Colon (tissue), 2 donors: Measurements from ENCODE around the gene DTNB.
"Not testable (repeated sequence)": the region's sequence is repeated elsewhere in the genome, so short reads cannot be mapped to it uniquely, and the experiment has no call there.

Experiments
- FAIRE-seq: peaks from 2 replicates; lab custom pipeline; 2012; peaks lifted over from hg19 to GRCh38; lab: Jason Lieb, UNC
- donor health status: control.
- donor health status: control.

DTNB gene

DNA sequence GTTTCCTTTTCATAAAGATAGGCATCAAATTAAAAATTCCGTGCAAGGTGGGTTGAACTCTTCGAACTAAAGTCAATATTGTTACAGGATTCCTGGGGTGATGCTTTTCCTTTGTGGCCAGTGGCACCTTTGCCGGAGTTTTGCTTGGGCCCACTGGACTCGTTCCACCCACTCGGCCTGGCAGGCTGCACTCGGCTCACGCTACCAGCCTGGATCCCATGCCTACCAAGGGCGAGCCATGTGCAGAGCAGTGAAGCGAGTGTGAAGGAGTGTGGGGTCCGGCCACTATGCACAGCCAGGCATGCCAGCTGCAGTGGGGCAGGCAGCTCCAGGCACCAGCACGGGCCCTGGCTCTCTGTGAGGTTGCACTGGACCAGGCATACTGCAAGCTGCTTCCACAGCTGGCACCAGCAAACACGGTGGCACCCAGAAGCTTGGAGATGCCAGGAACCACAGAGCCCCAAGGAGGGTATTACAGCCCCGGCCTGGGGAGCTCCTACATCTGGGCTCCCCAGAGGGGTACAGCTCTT, 83.6 kb downstream of the DTNB start:
- no peak for FAIRE-seq

DNA sequence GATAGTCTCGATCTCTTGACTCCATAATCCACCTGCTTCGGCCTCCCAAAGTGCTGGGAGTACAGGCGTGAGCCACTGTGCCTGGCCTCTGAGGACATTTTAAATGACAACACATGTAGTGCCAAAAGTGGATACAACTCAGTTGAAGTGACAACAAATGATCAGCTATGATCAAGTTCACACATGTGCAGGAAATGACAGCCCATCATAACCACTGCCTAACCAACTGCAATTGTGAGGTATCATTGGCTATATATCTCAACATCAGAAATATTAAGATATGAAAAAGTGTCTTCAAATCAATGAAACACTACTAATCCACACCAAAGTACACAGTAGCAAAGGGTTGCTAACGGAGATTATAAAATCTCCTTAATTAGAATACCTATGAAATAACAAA, 84.8 kb downstream of the DTNB start:
- FAIRE-seq: no peak

DNA sequence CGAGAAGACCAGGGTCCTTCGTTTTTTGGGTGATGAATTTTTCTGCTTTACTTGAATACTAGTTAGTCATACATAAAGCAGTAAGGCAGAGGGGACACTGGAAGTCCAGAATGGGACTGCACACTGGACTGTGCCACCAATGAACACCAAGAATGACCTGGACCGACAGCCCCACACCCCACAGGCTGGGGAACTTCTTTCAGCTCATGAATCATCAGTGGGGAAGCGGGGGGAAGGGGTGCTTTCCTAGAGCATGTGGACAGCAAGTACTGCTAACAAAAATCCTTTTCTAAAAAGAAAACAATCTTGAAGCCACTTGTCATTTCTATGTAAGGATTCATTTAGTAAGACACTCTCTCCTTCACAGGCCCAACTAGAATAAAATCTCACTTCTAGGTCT, 86.0 kb downstream of the DTNB start:
- FAIRE-seq: no peak

DNA sequence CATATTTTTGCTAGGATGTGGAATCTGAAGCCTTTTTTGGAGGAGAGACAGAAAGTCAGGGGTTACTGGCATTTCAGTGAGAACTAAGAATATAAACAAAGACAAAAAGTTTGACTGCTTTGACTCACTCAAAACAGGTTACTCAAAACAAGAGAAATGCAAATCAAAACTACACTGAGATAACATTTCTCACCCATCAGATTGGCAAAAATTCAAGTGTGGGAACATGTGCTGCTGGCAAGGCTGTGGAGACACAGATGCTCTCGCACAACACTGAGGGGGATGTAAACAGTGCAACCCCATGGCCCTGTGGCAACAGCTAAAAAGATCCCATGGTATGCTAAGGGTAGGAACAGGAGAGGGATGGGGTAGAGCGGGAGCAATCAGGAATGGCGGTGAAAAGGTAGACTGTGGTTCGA, 86.6 kb downstream of the DTNB start:
- no peak for FAIRE-seq

DNA sequence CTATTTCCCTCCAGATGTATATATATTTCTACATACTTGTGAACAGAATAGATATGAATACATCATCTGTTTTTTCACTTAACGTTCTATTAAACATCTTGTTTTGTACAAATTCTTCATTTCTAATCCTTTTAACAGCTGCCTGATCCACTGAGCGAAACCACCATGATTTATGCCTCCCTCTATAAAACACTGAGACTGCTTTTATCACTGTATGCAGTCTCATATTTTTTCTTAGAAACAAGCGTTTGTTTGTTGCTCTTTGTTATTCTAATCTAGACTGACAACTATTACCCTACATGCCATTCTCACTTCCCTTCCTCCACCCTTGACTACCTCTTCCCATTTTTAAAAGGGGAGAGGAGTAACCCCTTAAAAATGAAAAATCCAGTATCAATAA, 88.2 kb downstream of the DTNB start:
- no peak for FAIRE-seq

DNA sequence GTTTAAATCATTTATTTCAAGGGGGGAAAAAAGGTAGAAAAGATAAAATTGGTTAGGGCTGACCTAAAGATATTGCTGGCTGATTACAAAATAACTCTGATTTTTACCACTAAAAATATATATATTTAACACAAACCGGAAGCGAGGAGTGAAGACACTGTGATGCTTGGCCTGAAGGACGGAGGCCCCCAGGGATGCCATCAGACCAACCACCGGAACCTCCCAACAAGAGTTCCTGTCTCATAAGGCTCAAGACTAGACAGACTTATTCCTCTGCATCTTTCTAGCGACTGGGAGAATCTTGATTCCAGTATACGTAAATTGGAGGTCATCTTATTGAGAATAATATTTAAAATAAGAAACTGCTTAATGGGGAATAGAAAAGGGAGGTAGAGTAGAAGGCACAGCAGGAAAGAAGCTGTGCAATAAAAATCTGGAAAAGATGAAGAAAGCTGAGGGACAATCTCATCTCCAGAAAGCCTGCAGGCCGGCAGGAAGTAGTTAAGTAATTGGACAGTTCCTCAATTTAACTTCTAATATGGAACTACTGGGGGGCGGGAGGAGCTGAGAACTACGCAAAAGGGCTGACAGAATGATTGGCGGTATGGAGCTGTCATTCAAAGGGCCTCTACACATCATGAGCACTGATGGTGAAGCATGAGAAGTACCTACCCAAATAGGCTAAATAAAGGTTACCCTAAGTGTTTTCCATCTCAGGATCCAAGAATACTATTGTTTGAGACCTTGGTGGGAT, 91.1 kb downstream of the DTNB start:
- no peak for FAIRE-seq

DNA sequence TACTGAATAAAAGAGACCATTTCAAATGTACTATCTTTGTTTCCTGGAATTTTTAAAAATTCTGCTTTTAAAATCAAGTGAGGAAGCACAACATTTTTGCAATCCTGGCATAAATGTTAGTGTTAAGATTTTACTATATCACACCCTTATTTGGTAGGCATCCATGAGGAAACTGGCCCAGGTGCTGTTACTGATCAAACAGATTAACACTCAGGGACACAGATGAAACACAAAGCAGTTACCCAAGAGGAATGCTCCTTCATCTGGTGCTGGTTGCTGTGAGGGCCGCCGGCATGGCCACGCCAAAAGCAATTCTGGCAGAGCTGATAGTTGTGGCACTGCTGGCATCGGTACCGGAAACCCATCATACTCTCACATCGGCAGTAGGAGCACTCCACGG, 96.8 kb downstream of the DTNB start:
- no peak for FAIRE-seq

DNA sequence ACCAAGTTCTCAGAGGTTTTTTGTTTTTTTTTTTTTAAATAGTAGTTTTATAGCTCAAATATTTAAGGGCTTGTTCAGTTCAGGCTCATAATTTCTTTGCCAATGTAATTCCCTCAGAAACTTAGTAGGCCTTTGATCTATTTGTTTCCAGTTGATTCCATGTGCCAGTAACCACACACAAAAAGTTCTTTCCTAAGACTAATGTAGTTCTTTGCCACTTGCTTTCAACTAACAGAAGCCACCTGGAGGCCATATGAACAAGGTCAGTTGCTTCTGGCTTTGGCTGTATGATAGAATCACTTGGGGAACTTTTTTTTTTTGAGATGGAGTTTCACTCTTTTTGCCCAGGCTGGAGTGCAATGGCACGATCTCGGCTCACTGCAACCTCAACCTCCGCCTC, 100.7 kb downstream of the DTNB start:
- no peak for FAIRE-seq

DNA sequence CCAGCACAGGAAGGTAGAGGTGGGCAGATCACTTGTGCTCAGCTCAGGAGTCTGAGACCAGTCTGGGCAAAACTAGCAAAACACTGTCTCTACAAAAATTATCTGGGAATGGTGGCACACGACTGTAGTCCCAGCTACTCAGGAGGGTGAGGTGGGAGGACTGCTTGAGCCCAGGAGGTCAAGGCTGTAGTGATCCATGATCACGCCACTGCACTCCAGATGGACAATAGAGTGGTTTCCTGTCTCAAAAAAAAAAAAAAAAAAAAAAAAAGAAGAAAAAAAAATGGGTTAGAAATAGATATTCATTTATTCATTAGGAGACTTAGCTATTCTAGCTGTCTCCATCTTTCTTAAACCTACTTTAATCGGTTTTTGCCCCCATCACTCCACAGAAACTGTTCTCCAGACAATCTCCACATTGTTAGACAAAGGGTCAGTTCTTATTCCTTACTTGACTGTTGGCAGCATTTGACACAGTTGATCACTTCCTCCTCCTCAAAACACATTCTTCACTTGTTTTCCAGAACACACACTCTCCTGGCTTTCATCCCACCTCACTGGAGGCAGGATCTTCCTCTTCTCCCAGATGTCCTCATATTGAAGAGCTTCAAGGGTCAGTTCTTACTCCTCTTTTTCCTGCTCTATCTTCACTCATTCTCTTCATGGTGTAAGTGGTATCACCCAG, 103.1 kb downstream of the DTNB start:
- FAIRE-seq: no peak

DNA sequence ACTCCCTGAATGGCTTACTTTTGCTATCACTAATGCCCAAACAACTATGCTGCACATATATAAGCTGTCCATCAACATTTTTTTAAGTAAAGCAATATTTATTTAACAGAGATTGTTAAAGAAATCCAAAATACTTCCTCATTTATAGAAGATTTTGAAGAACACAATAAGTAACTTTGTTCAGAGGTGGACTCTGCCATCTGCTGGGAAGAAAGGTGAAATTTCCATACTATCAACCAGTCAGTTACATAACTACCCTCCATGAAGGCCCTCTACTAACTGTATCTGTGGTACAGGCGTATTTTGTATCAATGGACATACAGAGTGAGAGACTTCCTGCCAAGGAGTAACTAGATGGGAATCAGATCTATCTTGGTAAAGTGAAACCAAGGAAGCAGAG, 106.0 kb downstream of the DTNB start:
- FAIRE-seq: no peak

DNA sequence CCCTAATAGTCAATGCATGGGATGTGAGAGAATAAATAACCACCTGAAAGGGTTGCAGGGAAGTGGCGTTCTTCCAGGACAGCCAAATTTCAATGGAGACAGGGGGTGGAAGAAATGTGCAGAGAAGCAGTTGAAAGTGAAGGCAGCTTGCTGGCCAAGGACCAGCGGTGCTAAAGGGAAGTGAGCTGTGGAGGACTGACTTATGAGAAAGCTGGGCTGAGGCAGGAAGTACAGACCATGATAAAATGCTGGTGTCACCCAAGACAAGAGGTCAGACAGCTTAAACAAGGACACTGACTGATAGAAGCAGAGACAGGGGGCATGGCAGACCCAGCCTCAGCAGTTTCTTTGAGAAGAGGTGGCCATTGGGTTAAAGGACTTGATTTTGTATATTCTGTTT, 106.7 kb downstream of the DTNB start:
- no peak for FAIRE-seq

DNA sequence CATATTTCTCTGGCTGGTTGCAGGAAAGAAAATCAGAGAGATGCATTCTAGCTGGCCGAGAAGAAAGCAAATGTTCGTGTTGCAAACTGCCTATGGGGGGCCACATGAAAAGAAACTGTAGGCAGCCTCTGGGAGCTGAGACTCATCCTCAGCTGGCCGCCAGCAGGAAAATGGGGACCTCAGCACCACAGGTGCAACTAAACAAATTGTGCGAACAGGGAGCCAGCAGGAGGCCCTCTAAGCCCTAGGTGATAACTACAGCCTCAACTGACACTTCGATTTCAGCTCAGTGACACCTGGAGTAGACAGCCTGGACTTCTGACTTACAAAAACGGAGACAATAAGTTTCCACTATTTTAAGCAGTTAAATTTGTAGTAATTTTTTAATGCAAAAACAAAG, 107.3 kb downstream of the DTNB start:
- FAIRE-seq: no peak

DNA sequence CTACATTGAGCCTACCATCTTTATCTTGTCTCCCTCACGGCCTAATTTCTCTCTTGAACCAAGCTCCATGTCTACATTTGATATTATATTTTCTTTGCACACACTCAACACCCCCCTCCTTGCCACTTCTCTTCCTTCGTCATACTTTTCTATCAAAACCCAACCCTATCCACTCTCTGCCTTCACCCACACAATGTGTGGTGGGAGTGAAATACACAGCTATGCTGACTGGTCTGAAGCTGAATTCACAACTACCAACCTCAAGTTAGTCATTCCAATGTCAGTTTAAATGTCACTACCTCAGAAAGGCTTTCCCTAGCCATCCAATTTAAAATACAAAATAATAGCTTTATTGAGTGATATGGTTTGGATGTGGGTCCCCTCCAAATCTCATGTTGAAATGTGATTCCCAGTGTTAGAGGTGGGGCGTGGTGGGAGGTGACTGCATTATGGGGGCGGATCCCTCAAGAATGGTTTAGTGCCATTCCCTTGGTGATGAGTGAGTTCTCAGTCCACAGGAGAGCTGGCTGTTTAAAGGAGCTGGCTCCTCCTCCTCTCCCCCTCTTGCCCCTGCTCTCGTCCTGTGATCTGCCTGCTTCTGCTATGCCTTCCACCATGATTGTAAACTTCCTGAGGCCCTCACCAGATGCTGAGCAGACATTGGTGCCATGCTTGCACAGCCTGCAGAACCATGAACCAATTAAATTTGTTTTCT, 112.1 kb downstream of the DTNB start:
- no peak for FAIRE-seq

DNA sequence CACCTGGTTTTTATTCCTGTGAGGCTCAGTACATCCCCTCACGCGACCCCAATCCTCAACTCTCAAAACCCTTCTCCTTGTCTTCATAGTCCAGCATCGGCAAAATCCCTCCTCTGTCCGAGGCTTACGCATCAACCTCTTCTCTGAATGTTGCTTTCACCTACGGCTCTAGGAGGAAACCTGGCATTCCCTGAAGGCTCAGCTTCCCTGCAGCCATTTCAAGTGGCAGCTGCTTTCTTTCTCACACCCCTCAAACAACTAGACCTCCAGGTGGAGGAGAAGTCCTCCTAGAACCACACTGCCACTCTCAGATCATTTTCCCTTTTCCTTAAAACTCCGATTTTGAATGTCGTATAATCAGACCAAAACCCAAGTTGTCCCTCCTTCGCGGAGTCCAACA, 114.2 kb downstream of the DTNB start:
- FAIRE-seq: no peak

DNA sequence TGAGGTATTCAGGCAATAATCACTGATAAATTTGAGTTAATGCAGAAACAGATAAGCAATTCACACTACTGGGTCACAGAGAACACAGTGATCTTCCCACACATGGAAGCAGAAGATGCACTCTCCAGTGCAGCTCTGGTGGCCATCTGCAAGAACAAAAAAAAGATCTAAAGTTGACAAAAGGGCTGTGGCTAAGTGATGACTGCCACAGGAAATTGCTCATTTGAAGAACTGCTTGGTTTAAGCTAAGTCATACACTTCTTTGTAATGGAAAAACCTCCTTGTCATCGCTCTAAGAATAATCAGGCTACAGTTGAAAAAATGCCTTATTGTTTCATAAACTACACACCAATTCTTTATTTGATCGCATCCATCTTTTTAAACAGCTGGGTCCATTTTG, 115.1 kb downstream of the DTNB start:
- no peak for FAIRE-seq

DNA sequence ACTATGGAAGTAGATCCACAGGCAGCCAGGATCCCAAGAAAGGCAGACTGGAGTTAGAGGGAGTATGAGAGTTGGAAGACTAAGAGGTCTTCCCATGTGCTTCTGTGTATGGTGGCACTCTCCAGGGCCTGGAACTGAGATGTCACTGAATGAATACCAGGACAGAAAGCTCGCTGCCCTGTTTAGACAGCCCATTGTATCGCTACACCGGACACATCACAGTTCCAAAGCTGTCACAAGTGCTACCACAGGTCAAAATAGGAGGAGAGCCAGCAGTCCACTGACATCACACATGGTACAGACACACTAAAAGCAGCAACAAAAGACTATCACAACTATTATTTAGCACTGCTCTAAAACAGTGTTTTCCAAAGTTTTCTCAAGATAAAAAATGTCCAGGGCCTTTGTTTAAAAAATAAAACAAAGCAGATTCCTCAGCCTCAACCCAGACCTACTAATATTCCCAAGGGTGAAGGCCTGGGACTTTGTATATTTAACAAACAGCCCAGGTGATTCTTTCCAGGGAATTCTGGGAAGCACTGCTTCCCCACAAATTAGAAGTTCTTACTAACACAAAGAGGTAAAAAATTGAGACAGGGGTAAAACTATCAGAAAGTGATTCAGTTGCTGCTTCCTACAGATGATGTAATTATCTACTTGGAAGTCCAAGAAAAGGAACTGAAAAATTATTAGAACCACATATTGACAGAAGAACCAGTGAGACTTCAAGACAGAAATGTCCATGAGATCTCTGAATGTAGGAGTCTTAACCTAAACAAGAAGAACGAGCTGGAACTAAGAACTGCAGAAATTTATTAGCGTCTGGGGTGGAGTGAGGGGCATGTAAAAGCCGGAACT, 116.0 kb downstream of the DTNB start:
- FAIRE-seq: no peak

DNA sequence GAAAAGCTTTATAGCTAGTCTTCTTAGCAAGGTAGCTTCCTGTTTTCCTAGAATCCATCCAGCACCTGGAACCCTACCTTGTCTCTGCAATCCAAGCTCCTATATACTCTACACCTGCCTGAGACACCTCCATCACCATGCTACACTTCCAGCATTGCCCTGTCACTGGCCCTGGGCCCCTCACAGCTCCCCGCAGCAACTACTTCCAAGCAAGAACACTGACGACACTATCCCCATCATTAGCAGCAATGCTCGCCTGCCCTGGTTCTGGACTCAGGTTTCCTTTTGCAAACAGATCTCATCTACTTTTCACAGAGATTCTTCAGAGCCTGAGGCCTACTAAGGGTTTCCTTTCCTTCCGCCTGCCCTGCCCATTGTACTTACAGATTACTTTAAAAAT, 121.1 kb downstream of the DTNB start:
- no peak for FAIRE-seq

DNA sequence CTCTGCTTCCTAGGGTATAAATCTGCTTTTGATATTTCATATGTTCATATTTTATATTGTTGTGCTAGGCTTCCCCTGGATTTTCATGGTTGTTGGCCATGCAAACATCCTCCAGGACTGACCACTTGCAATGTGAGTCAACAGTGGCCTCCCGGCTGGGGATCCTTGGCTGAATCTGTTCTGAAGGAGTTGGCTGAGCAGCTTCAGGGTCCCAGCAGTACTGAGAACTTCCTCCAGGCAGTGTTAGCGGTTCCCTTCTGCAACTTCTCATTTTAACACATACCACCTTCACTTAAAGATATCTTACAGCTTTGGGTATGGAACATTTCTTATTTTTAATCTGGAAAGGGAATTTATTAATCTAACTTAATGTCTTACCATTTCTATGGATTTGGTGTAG, 122.1 kb downstream of the DTNB start:
- no peak for FAIRE-seq

DNA sequence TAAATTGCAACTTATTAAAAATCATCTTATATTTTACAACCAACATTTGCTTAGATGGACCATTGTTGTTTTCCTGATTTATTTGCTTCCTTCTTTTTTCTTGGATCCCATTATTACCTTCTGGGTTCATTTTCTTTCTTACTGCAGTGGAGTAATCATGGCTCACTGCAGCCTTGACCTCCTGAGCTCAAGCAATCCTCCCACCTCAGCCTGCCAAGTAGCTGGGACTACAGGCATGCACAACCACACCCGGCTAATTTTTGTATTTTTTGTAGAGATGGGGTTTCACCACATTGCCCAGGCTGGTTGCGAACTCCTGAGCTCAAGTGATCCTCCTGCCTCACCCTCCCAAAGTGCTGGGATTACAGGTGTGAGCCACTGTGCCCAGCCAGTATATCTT, 123.8 kb downstream of the DTNB start:
- FAIRE-seq: not testable (repeated sequence)

DNA sequence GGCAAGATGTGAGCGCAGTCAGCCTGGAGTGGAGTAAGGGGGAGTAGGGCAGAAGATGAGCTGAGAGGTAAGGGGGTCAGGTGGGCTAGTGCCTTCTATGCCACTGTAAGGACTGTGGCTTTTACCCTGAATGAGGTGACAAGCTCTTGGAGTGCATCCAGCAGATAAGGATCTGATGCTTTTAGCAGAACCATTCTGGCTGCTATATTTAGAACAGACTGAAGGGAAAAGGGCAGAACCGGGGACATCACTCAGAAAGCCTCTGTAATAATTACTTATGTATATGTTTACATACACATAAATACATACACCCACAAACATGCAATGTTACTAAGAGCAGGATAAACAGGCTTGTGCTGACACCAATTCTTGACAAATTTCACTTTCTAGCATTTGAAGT, 124.8 kb downstream of the DTNB start:
- no peak for FAIRE-seq

DNA sequence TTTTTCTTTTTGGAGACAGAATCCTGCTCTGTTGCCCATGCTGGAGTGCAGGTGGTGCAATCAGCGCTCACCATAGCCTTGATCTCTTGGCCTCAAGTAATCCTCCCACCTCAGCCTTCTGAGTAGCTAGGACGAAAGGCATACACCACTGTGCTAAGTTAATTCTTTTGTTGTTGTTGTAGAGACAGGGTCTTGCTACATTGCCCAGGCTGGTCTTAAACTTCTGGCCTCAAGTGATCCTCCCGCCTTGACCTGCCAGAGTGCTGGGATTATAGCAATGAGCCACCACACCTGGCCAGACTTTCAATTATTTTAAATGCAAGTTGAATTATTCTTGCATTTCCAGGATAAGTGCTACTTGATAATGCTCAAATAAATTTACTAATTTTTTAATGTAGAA, 126.5 kb downstream of the DTNB start:
- no peak for FAIRE-seq

DNA sequence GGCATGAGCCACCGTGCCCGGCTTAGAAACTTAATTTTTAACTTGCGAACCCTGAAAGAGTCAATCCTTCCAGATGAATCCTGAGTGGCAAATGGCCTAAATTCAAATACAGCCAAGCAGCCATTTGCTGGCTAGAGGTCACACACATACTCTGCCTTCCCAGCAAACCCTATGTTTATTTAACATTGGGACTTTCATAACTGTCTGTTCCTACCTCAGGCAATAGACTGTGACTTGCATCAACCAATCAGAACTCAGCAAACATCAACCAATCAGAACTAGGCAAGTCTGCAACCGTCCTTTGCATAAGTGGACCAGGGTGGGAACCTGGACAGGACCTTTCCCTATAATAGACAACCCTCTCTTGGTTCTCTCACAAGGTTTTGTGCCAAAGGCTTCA, 127.5 kb downstream of the DTNB start:
- FAIRE-seq: no peak
